ENCODE results near the gene GOLGA8F. TPM values are rescaled to one million over a fixed set of nuclear protein-coding genes. Genes with fewer than 3 reads are reported as not detected.
"Not testable (repeated sequence)": the region's sequence is repeated elsewhere in the genome, so short reads cannot be mapped to it uniquely, and the experiment has no call there.

Gene GOLGA8F, protein sequence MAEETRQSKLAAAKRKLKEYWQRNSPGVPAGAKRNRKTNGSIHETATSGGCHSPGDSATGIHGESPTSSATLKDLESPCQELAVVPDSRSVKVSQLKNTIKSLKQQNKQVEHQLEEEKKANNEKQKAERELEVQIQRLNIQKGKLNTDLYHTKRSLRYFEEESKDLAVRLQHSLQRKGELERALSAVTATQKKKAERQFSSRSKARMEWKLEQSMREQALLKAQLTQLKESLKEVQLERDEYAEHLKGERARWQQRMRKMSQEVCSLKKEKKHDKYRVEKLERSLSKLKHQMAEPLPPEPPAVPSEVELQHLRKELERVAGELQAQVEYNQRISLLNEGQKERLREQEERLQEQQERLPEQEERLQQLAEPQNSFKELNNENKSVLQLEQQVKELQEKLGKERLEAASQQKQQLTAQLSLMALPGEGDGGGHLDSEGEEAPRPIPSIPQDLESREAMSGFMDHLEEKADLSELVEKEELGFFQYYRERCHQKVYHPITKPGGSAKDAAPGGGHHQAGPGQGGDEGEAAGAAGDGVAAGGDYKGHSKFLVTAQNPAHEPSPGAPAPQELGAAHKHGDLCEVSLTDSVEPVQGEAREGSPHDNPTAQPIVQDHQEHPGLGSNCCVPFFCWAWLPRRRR
- not detected for total RNA-seq

DNA sequence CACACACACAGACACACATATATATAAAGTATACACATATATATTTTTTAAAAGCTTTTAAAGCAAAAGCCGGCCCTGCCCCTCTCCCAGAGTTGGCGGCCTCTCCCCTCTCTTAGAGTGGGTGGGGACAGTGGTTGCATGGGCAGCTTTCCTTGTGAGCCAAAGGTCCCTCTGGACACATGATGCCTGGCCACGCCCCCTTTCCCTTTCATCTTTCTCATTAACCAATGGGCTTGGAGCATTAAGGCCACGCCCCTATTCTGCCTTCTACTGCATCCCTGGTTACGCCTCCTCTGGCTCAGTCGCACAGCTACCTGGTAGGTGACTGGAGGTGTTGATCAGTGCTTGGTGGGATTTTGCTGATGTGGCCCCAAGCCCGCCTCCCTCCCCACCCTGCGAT lies at the start of gene GOLGA8F:
Gene GOLGA8F (plus strand): TSS at position 301 of the 400 bp plus-strand sequence. CDS start 98 bp downstream, at position 399.
- not testable (repeated sequence) for H3K9me3 Mint-ChIP-seq; H3K36me3 Mint-ChIP-seq (ENCODE audit: low read depth); H3K4me1 Mint-ChIP-seq; ATAC-seq (replicated peaks); H3K27ac Mint-ChIP-seq; H3K27me3 Mint-ChIP-seq; H3K4me3 Mint-ChIP-seq

GRCh38 chr15:28357984-28358383 lies 20.5 kb upstream of the GOLGA8F start, which contains the start of gene GOLGA6L24:
Gene GOLGA6L24 (minus strand): TSS chr15:28358084. CDS start chr15:28358023, 61 bp downstream.
- H3K9me3 Mint-ChIP-seq; H3K36me3 Mint-ChIP-seq (ENCODE audit: low read depth); H3K27ac Mint-ChIP-seq; ATAC-seq (replicated peaks); H3K27me3 Mint-ChIP-seq; H3K4me3 Mint-ChIP-seq; H3K4me1 Mint-ChIP-seq: not testable (repeated sequence)

DNA sequence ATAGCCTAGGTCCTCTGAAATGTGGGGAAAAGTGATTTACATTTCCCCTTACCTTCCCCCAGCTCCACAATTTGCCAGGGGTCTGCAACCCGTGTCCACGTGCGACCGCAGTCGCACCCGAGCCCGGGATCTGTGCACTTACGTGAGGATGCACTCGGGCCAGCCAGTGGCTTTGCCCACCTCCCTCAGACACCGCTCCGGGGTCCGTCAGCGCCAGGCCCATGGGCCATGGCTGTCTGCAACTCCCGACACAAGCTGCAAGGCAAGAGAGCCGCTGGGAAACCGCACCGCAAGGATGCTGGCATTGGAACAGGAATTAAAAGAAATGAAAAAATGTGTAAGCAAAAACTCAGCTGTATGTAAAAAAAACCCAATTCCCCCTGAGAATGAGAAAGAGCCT lies 13.0 kb upstream of the GOLGA8F start:
- not testable (repeated sequence) for ATAC-seq (replicated peaks); H3K9me3 Mint-ChIP-seq; H3K27me3 Mint-ChIP-seq; H3K4me1 Mint-ChIP-seq; H3K36me3 Mint-ChIP-seq (ENCODE audit: low read depth); H3K27ac Mint-ChIP-seq; H3K4me3 Mint-ChIP-seq

- H3K27ac Mint-ChIP-seq; ATAC-seq (replicated peaks); H3K9me3 Mint-ChIP-seq; H3K4me3 Mint-ChIP-seq; H3K4me1 Mint-ChIP-seq; H3K36me3 Mint-ChIP-seq (ENCODE audit: low read depth); H3K27me3 Mint-ChIP-seq: not testable (repeated sequence)
Observed at GRCh38 chr15:28380053-28380452, 1.6 kb downstream of the GOLGA8F start.

GRCh38 chr15:28396022-28396421 lies 17.6 kb downstream of the GOLGA8F start:
- not testable (repeated sequence) for H3K9me3 Mint-ChIP-seq; ATAC-seq (replicated peaks); H3K4me1 Mint-ChIP-seq; H3K4me3 Mint-ChIP-seq; H3K27ac Mint-ChIP-seq; H3K36me3 Mint-ChIP-seq (ENCODE audit: low read depth); H3K27me3 Mint-ChIP-seq

DNA sequence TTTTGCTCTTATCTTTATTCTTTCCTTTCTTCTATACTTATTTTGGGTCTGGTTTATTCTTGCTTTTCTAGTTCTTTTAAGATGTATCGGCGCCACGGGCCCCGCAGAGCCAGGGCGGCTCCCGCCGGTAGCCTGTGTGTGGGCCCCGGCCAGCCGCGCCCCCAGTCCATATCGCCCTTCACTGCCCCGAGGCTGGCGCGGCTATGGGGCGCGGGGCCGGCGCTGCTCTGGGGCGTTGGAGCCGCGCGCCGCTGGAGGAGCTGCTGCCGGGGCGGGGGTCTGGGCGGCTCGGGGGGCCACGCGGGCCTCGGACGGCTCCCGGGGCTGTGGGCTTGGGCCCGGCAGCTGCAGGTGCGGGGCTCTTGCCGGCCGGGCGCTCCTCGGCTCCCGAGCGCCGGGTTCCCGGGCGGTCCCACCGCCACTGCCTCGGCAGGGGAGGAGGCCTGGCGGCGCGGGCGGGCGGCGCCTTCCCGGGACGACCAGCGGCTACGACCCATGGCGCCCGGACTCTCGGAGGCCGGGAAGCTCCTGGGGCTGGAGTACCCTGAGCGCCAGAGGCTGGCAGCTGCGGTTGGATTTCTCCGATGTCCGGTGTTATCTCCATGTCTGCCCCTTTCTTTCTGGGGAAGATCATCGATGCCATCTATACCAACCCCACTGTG lies 24.4 kb downstream of the GOLGA8F start:
- not testable (repeated sequence) for H3K4me1 Mint-ChIP-seq; H3K27ac Mint-ChIP-seq; ATAC-seq (replicated peaks); H3K27me3 Mint-ChIP-seq; H3K9me3 Mint-ChIP-seq; H3K36me3 Mint-ChIP-seq (ENCODE audit: low read depth); H3K4me3 Mint-ChIP-seq

- H3K36me3 Mint-ChIP-seq (ENCODE audit: low read depth); ATAC-seq (replicated peaks); H3K4me3 Mint-ChIP-seq; H3K4me1 Mint-ChIP-seq; H3K9me3 Mint-ChIP-seq; H3K27me3 Mint-ChIP-seq; H3K27ac Mint-ChIP-seq: not testable (repeated sequence)
Observed at GRCh38 chr15:28420470-28420869, 42.0 kb downstream of the GOLGA8F start.

DNA sequence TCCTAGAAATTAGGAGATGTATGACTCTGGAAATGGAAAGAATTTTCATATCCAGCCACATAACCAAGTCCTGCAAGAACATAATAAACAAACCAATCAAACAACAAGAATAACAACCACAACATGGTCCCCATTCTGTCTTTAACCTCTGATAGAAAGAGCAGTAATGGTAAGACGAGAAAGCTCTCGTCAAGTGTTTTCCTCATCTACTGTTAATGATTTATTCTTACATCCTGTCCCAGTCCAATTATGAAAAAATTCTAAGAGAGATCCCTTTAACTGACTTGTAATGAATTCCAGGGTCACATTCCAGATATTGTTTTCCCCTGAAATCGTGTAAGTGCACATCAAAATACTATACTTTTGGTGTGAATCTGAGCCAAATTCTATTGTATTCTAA lies 57.1 kb downstream of the GOLGA8F start:
- H3K4me1 Mint-ChIP-seq; H3K36me3 Mint-ChIP-seq (ENCODE audit: low read depth); H3K27ac Mint-ChIP-seq; H3K4me3 Mint-ChIP-seq; H3K9me3 Mint-ChIP-seq; ATAC-seq (replicated peaks); H3K27me3 Mint-ChIP-seq: not testable (repeated sequence)

Other genes with a start within 250 kb of the GOLGA8F start
- 10 to 100 TPM; 18.8 to 40.8 TPM for gene HERC2, start 56.5 kb upstream of the GOLGA8F start, total RNA-seq
- gene GOLGA6L24, start 20.6 kb upstream of the GOLGA8F start, total RNA-seq, result not detected
- gene GOLGA8G, start 154.3 kb downstream of the GOLGA8F start, total RNA-seq, result not detected
- not detected for gene GOLGA6L25, start 174.9 kb downstream of the GOLGA8F start, total RNA-seq